Measurements from ENCODE around the gene FMO3. TPM values are rescaled to one million over a fixed set of nuclear protein-coding genes. Genes with fewer than 3 reads are reported as not detected.

Gene FMO3
- total and polyA plus RNA-seq, 2 donors (not counting 3 experiments of a cell fraction or from before 2014, with no cell fraction given) = not detected

DNA sequence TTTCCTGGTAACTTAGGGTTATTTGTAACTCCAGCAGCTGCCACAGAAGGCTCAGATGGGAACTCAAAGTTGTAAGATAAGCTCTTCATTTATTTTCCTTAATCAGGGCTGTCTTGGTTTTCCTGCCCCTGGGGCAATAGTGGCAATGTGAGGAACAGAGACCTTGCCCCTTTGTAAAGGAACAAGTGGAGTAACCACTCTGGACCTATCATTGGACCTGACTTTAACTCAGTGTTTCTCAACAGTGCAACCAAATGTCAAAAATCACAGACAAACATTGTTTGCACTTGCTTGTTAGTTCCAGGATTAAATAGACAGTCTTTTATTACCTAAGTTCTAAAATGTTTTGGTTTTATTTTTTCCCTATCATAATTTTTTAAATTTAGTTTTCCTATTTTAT, 2.8 kb upstream of the FMO3 start:
- BruUV-seq (replicated peaks) = no TSS peak
- DNase-seq (ENCODE audit: low read depth, low spot score) = no peak
- Histone ChIP-seq H3K27me3 (ENCODE audit: control insufficient read depth in 2 of 2, insufficient read depth in 2 of 2, low read length in 2 of 2) (no peaks in the 10 kb centered on the region), H3K4me2 (ENCODE audit: insufficient read depth, low read length) (no peak overlapping the region), H3K9ac (replicated peaks; ENCODE audit: extremely low read depth, insufficient read depth, low read length) (no peak overlapping the region), H3K9me3 (replicated peaks; ENCODE audit: control insufficient read depth, insufficient read depth, low read length) (no peaks in the 10 kb centered on the region), H3K9me1 (replicated peaks; ENCODE audit: control insufficient read depth, extremely low read depth, insufficient read depth, low read length) (no peaks in the 10 kb centered on the region), H3K79me2 (ENCODE audit: control insufficient read depth, insufficient read depth, low read length) (no peaks in the 10 kb centered on the region), H3K4me3 (replicated peaks in 1 of 3; ENCODE audit: insufficient read depth in 1 of 3, low read depth in 1 of 3, low read length in 3 of 3) (no peak overlapping the region), H3K27ac (ENCODE audit: insufficient read depth, low read depth, low read length) (no peak overlapping the region), H3K36me3 (ENCODE audit: control insufficient read depth in 2 of 2, extremely low read depth in 1 of 2, insufficient read depth in 2 of 2, low read length in 2 of 2) (no peaks in the 10 kb centered on the region), H3K4me1 (ENCODE audit: control insufficient read depth, extremely low read depth, insufficient read depth, low read length) (no peaks in the 10 kb centered on the region), H2AFZ (ENCODE audit: low read depth, low read length) (no peak overlapping the region), H4K20me1 (replicated peaks; ENCODE audit: control insufficient read depth, extremely low read depth, insufficient read depth, low read length) (no peaks in the 10 kb centered on the region)
- no peak for FAIRE-seq
- TF ChIP-seq MYC (IDR thresholded peaks at IDR 0.05; ENCODE audit: low read depth, low read length) = no peak
- TF ChIP-seq JUN (IDR thresholded peaks at IDR 0.05; ENCODE audit: borderline replicate concordance, insufficient read depth, insufficient read length, low read depth) = no peak
- TF ChIP-seq, protein P1, sequence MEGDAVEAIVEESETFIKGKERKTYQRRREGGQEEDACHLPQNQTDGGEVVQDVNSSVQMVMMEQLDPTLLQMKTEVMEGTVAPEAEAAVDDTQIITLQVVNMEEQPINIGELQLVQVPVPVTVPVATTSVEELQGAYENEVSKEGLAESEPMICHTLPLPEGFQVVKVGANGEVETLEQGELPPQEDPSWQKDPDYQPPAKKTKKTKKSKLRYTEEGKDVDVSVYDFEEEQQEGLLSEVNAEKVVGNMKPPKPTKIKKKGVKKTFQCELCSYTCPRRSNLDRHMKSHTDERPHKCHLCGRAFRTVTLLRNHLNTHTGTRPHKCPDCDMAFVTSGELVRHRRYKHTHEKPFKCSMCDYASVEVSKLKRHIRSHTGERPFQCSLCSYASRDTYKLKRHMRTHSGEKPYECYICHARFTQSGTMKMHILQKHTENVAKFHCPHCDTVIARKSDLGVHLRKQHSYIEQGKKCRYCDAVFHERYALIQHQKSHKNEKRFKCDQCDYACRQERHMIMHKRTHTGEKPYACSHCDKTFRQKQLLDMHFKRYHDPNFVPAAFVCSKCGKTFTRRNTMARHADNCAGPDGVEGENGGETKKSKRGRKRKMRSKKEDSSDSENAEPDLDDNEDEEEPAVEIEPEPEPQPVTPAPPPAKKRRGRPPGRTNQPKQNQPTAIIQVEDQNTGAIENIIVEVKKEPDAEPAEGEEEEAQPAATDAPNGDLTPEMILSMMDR (IDR thresholded peaks at IDR 0.05; ENCODE audit: extremely low read depth in 1 of 2, insufficient read depth in 1 of 2, low read depth in 1 of 2, low read length in 2 of 2) = no peak
- TF ChIP-seq POLR2A (IDR thresholded peaks at IDR 0.05; ENCODE audit: low read depth, low read length) = no peak
- no peak for TF ChIP-seq GATA2 (IDR thresholded peaks at IDR 0.05; ENCODE audit: insufficient read depth, insufficient read length, low read depth, low read length)
- TF ChIP-seq, protein P2, sequence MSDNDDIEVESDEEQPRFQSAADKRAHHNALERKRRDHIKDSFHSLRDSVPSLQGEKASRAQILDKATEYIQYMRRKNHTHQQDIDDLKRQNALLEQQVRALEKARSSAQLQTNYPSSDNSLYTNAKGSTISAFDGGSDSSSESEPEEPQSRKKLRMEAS (IDR thresholded peaks at IDR 0.05; ENCODE audit: insufficient read depth, insufficient read length) = no peak
- no peak for TF ChIP-seq FOS (IDR thresholded peaks at IDR 0.05; ENCODE audit: borderline replicate concordance, insufficient read depth, low read length)
- no peak for TF ChIP-seq EZH2 (IDR thresholded peaks at IDR 0.05; ENCODE audit: borderline replicate concordance, low read depth, low read length, severe bottlenecking)
- no peak for TF ChIP-seq POLR2AphosphoS5 (IDR thresholded peaks at IDR 0.05; ENCODE audit: insufficient read depth, low read depth, low read length)
- dilution Hi-C loops (cut with MboI; ENCODE audit: extremely low pct_ligation_motif_present, low sequenced_read_pairs) (no loop called here), intact Hi-C loops (cut with micrococcal nuclease) (no loop called here)
- POLR2A ChIA-PET = no interaction called here
- CTCF ChIA-PET = no interaction called here
